GM18868 (cell line): ENCODE data around the gene CAPS.
A peak's percentile ranks its signal among the peaks of the same experiment; 100 is the strongest.

ENCODE experiments used
- ATAC-seq: cut with Tn5 transposase; IDR thresholded peaks from one replicate; pipeline ENCODE4 v1.9.1; 2021; ENCODE audit warnings: mild to moderate bottlenecking, moderate library complexity; ENCODE audit not compliant: unreplicated experiment

The CAPS gene

DNA sequence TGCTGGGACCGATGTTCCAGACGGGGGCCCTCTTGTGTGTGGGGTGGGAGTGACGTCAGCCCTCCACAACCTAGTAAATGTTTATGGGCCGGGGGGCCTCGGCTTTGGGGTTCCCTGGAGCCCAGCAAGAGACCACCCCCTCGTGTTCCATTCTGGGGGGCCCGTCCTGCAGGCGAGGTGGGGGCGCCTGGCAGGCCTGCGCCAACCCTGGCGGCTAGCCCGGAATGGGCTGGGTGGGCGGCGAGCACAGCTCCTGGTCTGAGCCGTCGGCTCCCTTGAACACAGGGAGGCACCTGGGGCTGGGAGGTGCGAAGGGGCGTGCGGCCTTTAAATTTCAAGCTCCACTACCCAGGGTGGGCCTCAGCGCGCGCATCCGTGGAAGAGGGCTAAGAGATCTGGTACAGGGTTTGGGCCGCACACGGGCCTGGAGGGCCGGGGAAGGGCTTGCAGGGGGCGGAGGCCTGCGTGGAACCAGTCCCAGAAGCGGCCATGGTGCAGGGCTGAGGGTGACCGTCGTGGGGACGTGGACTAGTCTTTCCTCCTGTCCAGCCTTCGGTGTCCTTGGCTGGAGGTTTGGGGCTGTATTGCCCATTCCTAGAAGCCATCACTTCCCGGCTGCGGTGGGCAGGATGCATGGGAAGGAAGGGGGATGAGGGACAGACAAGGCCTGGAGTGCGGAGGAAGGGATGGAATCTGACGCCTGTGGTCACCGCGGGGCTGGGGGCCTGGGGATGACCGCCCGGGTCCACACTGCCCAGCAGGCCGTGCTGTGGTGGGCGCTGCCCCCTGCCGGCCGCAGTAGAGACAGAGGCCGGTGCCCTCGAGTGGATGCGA is 21.9 kb upstream of the CAPS start:
- ATAC-seq = no peak

DNA sequence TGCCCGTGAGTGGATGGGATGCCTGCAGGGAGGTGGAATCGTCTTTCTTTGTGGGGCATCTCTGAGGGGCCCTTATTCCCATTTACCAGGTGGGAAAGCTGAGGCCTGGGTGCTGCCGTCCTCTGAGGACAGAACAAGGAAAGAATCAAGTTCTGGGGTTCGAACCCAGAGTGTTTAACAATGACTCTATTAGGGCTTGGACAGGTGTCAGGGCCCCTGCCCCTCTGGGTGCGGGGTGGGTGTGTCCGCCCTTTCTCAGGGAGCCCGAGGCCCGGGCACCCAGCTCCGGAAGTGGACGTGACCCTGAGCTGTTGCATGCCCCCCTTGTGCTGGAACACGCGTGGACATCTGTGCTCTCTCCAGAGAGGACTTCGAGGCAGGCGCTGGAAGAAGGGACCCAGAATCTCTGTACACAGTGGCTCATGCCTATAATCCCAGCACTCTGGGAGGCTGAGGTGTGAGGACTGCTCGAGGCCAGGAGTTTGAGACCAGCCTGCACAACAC is 21.2 kb upstream of the CAPS start:
- ATAC-seq = no peak

DNA sequence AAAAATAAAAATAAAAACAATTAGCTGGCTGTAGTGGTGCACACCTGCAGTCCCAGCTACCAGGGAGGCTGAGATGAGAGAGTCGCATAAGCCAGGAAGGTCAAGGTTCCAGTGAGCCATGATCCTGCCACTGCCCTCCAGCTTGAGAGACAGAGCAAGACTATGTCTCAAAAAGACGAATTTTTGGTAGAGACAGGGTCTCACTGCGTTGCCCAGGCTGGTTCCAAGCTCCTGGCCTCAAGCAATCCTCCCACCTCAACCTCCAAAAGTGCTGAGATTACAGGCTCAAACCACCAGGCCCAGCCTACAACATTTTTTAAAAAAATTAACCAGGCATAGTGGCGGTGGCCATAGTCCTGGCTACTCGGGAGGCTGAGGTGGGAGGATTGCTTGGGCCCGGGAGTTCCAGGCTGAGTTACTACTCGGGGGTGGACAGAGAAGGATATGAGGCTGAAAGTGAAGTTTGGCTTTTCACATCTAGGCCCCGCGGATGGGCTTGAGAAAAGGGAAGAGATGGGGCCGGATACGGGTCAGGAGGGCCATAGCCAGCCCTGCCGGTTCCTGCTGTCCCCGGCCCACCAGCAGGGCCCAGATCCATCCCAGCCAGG is 20.7 kb upstream of the CAPS start:
- no peak for ATAC-seq

DNA sequence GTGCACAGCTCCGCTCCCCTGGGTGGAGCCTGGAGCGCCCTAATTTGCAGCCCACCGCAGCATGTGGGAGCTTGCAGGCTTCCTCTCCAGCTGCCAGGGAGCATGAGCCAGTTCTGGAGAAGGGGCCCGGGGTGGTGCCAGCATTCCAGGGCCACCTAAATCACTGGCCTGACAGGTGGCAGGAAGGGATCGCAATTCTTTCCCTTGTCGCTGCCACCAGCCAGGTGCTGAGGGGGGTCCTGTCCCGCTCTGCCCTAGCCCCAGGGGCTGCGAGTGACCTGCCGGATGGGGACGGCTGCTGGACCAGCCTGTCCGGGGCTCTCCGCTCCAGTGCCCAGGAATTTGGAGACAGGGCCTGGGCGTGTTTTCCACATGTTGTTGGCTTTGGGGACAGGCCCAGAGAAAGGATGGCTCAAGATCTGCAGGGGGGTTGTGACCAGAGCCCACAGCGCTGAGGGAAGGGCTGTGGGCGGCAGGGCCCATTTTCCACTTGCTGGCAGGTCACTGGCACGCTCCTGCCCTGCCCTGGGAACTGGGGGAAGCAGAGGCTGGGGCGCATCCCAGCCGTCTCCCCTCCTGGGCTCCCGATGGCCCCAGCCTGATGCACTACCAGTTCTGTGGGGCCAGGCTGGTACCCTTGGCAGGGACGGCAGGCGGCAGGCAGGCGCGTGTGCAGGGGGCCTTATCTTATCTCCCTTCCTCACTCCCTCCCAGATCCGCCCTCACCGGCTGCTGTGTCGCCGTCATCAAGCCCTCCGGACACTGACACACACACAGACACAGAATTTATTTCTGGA is 19.9 kb upstream of the CAPS start:
- ATAC-seq = no peak

DNA sequence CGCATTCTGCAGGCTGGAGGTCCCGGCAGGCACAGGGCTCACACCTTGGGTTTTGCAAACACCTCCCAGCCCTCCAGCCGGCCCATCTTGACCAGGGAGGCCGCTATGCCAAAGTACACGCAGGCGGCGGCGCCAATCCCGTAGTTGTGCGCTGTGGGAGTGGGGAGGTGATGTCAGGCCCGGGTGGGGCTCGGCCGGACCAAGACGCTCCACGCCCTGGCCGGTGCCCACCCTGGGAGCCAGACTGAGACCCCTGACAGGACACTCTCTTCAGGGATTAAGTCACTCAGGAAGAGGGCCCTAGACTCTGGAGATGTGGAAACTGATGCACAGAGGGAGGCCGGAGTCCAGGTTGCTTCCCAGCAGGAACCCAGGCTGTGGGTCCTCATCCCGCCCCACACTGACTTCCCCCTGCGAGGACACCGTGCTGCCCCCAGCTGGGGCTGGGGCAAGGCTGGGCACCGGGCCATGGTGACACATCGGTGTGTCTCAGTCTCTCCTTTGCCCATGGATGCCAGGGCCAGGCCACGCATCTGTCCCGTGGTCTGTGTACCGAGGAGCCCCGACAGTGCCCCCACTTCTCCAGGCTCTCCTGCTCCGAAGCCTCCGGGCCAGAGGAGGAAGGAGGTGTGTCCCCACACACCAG is 19.2 kb upstream of the CAPS start:
- ATAC-seq = no peak

DNA sequence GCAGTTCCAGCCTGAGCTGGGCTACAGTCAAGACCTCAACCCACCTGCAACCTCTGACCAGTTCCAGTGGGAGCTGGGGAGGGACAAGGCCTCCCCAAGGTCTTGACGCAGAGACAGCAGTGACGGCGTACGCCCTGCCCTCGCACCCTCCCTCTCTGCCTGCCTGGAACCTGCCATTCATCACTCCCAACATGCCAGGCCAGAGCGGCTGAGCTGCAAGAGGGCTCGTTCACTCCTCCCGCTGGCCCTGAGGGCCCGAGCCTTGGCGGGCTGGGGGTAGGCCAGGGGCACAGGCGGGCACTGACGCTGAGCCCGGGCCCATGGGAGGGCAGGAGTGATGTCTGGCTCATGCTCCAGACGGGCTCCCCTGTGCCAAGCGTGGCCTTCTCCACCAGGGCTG is 18.6 kb upstream of the CAPS start:
- ATAC-seq = no peak

DNA sequence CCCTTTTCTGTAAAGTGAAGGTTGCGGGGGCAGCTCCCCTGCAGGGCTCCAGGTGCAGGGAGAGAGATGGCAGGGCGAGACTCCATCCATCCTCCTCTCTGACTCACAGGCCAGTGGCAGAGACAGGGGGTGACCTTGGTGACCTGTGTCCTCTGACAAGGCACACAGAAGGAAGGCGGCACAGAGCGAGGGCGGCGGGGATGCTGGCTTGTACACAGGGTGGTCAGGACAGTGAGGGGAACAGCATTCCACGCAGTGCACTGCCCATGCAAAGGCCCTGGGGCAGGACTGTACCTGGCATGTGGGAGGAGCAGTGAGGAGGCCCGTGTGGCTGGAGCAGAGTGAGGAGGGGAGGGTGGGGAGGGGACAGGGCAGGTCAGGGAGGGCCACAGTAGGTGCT is 18.2 kb upstream of the CAPS start:
- ATAC-seq = no peak

DNA sequence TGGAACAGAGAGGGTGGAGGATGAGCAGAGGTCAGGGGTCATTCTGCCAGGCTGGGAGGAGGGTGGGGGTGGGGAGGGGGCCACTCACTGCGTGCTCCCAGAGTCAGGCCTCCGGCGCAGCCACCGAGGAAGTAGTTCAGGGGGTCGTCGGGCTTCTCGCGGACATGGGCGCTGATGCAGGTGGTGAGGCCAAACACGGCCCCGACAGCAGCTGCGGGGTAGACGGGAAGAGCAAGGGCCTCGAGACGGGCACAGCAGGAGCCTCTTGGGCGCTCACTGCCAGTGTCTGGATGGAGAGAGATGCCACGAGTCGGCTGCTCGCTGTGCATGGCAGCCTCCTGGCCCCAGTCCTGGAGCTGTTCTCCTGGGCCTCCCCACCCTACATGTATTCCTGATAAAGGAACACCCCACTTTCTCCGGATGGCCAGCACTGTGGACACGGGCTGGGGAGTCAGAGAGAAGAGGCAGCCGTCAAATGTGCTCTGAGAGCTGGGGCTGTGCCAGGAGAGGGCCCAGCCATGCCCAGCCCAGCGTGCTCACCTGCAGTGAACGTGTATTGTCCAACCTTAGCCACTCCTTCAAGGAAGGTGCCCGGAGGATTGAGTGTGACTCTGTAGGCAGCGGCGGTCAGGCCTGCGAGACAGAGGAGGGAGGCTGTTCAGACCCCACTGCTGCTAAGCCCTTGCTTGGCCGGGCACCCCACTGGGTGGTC is 17.5 kb upstream of the CAPS start:
- ATAC-seq = no peak

DNA sequence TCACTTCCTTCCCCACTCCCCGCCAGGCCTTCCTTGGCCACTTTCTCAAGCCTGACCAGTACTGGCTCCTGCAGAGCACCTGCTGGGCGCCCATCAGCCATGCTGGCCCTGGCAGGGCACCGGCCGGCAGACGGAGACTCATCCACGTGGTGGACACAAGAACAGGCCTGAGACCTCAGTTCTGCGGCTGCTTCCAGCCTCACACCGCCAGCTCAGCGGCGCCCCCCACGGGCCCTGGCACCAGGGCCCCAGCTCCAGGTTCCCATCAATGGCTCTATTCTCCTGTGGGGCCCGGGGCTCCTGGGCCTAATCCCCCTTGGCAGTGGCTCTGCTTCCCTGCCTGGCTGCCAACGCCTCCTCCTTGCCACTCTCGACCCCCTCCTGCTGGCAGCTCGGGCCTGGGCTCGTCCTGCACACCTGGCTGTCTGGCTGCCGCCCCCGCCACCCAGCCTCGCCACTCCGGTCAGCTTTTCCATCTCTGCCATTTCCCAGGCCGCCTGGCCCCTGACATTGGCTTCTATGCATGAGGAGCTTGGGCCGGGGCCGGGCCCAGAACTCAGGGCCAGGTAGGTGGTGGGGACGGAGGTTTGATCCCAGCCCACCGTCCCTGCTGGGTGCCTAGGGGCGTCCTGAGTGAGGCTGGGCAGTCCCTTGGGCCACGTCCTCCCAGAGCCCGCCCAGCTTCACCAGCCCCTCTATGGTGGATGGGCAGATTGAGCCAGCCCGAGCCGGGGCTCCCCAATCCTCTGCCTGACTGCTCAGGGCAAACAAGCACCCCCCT is 16.7 kb upstream of the CAPS start:
- no peak for ATAC-seq

DNA sequence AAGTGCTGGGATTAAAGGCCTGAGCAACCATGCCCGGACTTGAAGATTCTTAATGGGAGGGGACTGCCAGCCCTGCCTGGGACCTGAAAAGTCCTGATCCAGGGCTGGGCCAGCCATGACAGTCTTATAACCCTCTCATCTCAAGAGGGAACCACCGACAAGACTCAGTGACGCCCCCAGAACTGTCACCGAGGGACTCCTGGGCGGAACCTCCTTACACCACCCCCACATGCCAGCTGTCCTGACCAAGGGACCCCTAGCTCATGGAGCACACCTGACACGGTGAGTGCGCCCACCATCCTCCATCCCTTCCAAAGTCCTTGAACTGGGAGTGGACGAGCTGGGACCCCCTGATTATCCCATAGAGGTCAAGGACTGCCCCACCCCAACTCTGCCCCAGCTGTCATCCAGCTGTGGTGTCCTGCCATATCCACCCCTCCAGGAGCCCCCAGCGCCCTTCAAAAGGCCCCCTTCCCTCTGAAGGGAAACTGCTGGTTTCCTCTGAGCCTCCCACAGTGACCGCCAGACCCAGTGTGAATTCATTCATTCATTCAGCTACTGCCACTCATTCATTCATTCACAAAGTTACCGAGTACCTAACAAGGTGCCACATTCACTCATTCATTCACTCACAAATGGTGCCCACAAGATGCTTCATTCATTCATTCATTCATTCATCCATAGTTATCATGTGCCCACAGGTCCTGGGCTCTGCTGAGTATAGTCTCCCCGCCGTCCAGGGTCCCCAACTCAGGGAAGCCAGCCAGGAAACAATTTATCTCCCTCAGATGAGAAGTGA is 14.1 kb upstream of the CAPS start:
- no peak for ATAC-seq

DNA sequence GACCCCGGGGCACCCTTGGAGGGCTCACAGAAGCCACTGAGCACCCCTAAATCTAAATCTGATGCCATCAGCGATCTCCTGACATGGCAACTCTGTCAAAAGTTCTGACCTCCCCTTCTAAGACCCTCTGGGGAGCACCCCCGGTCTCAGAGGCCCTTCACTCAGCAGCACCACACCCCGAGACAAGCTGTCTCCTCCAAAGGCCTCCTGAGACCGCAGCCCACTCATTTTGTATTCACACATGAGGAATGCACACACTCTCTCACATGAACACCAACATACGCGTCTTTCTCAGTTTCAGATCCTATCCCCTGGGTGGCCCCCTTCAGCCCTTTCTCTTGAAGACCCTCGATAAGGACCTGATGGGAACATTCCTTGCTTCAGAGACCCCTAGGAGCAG is 13.1 kb upstream of the CAPS start:
- no peak for ATAC-seq

DNA sequence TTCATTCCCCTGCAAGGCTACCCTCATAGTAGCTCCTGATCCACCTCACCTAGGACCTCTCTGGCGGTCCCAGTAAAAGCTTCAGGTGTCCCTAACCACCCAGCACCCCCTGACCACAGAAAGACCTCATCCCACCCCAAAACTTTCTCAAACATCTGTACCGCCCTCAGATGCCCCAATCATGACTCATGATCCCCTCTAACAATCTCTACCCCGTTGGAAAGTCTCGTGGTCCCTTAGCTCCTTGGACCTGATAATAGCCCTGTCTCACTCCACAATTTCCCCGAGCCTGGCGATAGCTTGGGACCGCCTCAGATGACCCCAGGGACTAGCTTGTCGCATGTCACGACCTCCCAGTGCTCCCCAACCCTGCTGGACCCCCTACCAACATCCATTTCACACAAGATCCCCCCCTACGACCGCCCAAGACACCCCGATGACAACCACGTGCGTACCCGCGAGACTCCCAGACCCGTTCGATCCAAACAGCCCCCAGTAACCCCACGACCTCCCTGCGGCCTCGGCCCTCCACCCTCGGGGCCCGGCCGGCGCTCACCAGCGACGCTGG is 10.9 kb upstream of the CAPS start:
- ATAC-seq = no peak

DNA sequence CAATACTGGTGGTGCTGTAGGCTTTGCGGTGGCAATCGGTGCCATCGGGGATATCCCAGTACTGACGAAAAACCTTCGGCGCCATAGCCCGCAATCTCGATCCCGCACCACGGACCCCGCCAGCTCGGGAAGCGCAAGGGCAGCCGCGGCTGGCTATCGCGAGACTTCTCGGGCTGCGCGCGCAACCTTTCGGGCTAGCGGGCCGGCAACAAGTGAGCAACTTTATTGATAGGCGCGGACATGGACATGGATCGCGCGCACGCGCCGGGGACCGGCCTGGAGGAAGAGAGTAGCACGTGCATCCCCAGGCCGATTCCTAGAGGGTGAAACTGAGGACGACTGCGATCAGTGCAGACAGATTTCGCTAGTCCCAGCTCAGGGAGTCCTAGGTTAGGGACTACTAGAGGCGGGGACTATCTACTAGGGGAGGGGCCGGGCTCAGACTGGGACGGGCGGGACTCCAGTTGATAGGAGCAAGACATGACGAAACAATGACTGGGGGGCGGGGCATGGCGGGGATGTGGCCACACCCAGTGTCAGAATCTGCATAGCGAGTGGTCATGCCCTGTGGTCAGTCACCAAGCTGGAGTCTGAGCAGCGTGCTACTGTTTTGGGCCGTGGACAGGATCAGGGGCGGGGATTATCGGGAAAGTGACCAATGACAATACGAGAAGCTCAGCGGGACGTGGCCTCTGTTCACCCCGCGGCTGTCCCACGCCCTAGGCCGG is 10.3 kb upstream of the CAPS start, which contains the start of gene NDUFA11:
TSS of gene NDUFA11 (minus strand) at position 167 of the 728 bp plus-strand sequence. CDS start at position 85, 82 bp downstream.
- peak; percentile 32 for ATAC-seq

DNA sequence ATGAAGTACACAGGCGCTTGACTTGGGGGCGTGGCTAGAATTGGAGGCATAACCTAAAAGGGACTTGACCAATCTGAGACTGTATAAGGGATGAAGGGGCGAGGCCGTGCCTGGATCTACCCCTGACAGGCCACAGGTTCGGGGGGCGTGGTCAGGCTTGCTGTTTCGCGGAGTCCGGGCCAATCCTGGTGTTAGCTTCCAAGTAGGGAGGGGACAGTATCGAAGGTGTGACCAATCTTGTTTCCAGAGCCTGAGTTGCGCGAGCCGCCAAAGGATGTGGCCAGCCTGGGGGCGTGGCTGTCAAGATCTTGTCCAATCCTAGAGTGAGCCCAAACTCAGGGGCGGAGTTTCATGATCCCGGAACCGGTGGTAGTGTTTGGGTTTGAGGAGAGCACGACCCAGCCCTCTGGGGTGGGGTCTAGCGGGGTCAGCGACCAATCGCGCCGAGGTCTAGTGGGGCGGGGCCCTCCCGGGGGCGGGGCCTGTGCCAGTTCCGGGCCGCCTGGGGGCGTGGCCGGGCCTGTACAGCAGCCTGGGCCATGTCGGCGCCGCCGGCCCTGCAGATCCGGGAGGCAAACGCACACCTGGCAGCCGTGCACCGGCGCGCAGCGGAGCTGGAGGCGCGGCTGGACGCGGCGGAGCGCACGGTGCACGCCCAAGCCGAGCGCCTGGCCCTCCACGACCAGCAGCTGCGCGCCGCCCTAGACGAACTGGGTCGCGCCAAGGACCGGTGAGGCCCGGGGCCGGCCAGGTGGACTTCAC is 9.5 kb upstream of the CAPS start, which contains the start of gene VMAC:
TSS of gene VMAC (plus strand) at position 521 of the 762 bp plus-strand sequence. CDS start at position 540, 19 bp downstream.
- ATAC-seq = peak; percentile 78

DNA sequence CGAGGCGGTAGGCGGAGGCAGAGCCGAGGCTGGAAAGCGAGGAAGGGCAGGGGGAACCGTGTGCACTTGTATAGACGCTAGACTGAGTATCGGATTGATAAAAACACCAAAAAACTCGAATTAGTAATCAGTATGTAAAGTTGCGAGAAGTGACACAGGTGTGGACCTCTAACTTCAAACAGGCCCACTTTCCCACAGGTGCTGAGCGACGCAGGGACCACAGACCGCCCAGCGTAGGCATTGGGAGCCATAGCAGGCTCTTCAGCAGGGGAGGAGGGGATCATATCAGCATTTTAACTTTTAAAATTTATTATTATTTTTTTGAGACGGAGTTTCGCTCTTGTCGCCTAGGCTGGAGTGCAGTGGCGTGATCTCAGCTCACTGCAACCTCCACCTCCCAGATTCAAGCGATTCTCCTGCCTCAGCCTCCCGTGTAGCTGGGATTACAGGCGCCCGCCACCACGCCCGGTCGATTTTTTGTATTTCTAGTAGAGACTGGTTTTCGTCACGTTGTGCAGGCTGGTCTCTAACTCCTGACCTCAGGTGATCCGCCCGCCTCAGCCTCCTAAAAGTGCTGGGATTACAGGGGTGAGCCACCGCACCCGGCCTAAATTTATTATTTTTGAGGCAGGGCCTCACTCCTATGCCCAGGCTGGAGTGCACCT is 8.8 kb upstream of the CAPS start:
- ATAC-seq = no peak

DNA sequence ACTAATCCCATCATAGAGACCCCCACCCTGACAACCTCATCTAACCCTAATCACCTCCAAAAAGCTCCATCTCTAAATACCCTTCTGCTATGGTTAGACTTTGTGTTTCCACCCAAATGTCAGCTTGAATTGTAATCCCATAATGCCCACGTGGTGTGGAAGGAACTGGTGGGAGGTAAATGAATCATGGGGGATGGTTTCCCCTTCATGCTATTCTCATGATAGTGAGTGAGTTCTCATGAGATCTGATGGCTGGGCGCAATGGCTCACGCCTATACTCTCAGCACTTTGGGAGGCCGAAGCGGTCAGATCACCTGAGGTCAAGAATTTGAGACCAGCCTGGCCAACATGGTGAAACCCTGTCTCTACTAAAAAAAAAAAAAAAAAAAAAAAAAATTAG is 6.8 kb upstream of the CAPS start:
- no peak for ATAC-seq
